Measurements from ENCODE around the gene TUBA1A. TPM values are rescaled to one million over a fixed set of nuclear protein-coding genes. Genes with fewer than 3 reads are reported as not detected.
A peak's percentile ranks its signal among the peaks of the same experiment; 100 is the strongest.

TUBA1A gene
- total RNA-seq: 10 to 100 TPM; 14.7 to 68.0 (median 25.1) TPM

DNA sequence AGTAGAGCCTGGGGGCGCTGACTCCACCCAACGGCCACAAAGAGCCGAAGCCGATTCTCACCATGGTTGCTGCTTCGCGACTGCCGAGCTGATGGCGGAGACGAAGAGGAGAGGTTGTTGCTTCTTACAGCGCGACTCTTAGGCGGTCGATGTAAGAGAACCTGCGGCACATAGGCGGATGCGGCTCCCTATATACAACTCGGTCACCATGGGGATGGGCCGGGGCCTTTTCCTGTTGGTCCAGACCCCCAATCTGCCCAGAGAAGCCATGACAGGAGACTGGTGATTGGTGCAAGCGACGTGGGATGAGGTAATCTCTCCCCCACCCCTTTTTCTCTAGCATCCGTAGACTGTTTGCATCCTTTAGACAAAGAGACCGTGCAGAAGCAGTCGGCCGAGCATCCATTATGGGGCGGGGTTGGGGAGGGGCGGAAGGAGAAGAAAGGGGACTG is at the start of gene TUBA1A:
TSS of gene TUBA1A (minus strand) at position 165 of the 452 bp plus-strand sequence. CDS start at position 64, 101 bp downstream.
- peaks cover 7 to 8% (median 7%) of the 10 kb centered on the region in 3 donors for H3K27me3 ChIP-seq
- ATAC-seq: peak; percentile 79 to 90
- H3K36me3 ChIP-seq: peaks cover 0 to 5% of the 10 kb centered on the region in 2 donors
- intact Hi-C loops (cut with DNase I; ENCODE audit: low total_unique reads) (loop anchor here (1.0 to 2.0 kb wide), 3 partner anchors 12 to 56 kb away; no protein-coding TSS in a partner anchor), in situ Hi-C loops (cut with MboI; ENCODE audit: low sequenced_read_pairs in 4 of 4) (no loop called here)
- H3K4me1 ChIP-seq: peaks cover 8 to 14% of the 10 kb centered on the region in 2 donors
- peak within 1 kb of the TSS; percentile 67 to 93 (median 78) for H3K4me3 ChIP-seq
- H3K27ac ChIP-seq: peak within 1 kb of the TSS; percentile 80 to 86 (median 84)
- TF ChIP-seq, protein P1, sequence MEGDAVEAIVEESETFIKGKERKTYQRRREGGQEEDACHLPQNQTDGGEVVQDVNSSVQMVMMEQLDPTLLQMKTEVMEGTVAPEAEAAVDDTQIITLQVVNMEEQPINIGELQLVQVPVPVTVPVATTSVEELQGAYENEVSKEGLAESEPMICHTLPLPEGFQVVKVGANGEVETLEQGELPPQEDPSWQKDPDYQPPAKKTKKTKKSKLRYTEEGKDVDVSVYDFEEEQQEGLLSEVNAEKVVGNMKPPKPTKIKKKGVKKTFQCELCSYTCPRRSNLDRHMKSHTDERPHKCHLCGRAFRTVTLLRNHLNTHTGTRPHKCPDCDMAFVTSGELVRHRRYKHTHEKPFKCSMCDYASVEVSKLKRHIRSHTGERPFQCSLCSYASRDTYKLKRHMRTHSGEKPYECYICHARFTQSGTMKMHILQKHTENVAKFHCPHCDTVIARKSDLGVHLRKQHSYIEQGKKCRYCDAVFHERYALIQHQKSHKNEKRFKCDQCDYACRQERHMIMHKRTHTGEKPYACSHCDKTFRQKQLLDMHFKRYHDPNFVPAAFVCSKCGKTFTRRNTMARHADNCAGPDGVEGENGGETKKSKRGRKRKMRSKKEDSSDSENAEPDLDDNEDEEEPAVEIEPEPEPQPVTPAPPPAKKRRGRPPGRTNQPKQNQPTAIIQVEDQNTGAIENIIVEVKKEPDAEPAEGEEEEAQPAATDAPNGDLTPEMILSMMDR (IDR thresholded peaks at IDR 0.05 in 4 of 5, conservative IDR thresholded peaks at IDR 0.05 in 1 of 5): no peak
- peak; percentile 51 to 82 for TF ChIP-seq POLR2A (IDR thresholded peaks at IDR 0.05)
- no peaks in the 10 kb centered on the region for H3K9me3 ChIP-seq
- DNase-seq: peak; percentile 77 to 78

DNA sequence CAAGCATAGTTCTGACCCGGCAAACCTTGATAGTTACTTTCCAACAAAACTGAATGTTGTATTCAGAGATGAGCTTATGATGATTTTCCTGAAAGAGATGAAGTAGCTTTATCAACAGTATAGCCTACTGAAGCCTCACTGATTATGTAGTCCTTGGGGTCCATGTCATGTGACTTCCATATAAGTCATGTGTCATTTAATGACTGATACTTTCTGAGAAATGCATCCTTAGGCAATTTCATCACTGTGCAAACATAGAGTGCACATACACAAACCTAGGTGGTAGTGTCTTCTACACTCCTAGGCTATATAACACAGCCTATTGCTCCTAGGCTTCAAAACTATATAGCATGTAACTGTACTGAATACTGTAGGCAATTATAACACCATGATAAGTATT is 47.5 kb upstream of the TUBA1A start:
- DNase-seq: no peak
- Histone ChIP-seq H3K27me3 (no peaks in the 10 kb centered on the region), H3K4me3 (no peak overlapping the region), H3K27ac (no peak overlapping the region), H3K36me3 (no peaks in the 10 kb centered on the region), H3K9me3 (no peaks in the 10 kb centered on the region), H3K4me1 (peaks cover 11 to 13% of the 10 kb centered on the region in 2 donors)
- in situ Hi-C loops (cut with MboI; ENCODE audit: low sequenced_read_pairs in 4 of 4): loop anchor here in 3 of 4 donors (10.0 to 25.0 kb wide), 3 partner anchors 149 to 172 kb away; partner anchors contain the start of genes DHH (in 1 of the 3), KMT2D (in 1 of the 3) and RHEBL1 (in 1 of the 3)
- intact Hi-C loops (cut with DNase I; ENCODE audit: low total_unique reads): no loop called here
- no peak for ATAC-seq
- TF ChIP-seq, protein P1 (IDR thresholded peaks at IDR 0.05 in 4 of 5, conservative IDR thresholded peaks at IDR 0.05 in 1 of 5): no peak

DNA sequence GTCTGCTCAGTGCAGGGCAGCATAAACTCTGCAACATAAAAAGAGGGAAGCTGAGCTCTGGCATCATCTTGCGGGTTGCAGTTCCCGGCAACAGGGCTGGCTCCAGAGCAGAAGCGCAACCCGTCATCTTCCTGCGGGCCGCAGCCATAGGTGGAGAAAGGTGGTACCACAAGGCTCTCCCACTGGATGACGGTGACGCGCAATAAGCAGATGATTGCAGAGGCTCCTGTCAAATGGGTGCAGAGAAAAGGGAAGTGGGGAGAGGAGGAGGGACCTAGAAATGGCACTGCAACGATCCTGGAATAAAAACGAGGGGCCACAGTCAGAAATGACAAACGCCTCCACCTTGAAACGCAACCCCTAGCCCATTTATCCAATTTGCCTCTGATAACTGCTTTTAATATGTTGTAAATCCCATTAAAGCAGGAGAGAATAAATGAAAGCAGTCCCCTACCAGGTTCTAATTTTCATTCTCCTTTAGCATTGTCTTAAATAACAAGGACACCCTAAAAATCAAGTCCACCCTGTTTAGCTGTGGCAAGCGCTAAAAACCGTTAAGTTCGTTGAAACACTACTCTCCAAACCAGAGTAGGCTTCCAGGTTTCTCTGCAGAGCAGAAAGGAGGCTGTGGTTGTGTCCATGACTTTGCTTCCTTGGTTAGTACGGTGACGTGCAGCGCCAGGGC is 45.1 kb upstream of the TUBA1A start:
- DNase-seq (peak in 1 of 2 donors; percentile 27), ATAC-seq (no peak)
- H3K4me1 ChIP-seq: peaks cover 11 to 13% of the 10 kb centered on the region in 2 donors
- peak overlapping the region; percentile 61 to 78 (median 64) for H3K4me3 ChIP-seq
- intact Hi-C loops (cut with DNase I; ENCODE audit: low total_unique reads): loop anchor here (1.0 to 2.0 kb wide), 3 partner anchors 45 to 171 kb away; partner anchors contain the start of genes TUBA1A and TUBA1B
- in situ Hi-C loops (cut with MboI; ENCODE audit: low sequenced_read_pairs in 4 of 4): loop anchor here in 3 of 4 donors (10.0 to 25.0 kb wide), 3 partner anchors 147 to 169 kb away; partner anchors contain the start of genes DHH (in 1 of the 3), KMT2D (in 1 of the 3) and RHEBL1 (in 1 of the 3)
- H3K27me3 ChIP-seq: no peaks in the 10 kb centered on the region
- H3K36me3 ChIP-seq: no peaks in the 10 kb centered on the region
- TF ChIP-seq, protein P1 (IDR thresholded peaks at IDR 0.05 in 4 of 5, conservative IDR thresholded peaks at IDR 0.05 in 1 of 5): no peak
- no peak for TF ChIP-seq POLR2A (IDR thresholded peaks at IDR 0.05)
- no peaks in the 10 kb centered on the region for H3K9me3 ChIP-seq
- peak overlapping the region; percentile 79 to 91 (median 83) for H3K27ac ChIP-seq

DNA sequence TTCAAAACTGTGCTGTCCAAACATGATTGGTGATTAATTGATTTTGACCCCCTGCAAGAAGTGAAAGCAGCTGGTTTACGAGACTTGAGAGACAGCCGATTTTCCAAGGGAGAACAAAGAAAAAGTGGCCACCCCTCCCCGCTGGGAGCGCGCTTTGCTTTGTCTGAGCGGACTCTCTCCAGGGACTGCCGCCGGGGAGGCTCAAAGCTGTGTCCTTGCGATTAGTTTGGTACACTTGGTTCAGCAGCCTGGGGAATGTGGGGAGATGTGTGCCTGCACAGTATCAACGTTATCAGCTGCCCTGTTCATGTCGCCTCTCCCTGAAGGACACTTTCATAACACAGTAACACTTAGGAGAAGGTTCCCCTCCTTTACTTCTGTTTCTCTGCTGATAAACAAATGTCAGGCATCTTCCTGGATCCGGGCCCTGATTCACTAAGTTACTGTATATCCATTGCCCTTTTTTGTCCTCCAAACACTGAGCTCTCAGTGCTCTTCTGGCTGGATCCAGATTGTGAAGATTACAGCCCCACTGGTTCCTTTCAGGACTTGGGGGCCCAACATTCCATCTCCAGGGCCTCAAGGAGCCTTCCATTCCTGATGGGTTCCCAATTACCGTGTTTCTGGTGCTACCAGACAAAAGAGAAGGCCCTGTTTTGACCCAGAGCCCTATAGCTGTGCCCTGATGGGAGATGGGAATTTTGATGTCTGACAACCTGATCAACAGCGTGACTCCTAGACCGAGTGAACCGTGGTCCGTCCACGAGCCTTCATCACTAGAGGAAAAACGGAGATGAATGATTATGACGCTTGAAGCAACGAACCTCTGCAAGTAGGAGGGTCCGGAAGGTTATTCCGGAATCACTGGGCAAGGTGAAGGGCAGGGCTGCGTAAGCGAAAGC is 44.3 kb upstream of the TUBA1A start:
- in situ Hi-C loops (cut with MboI; ENCODE audit: low sequenced_read_pairs in 4 of 4): loop anchor here in 3 of 4 donors (10.0 to 25.0 kb wide), 3 partner anchors 146 to 168 kb away; partner anchors contain the start of genes DHH (in 1 of the 3), KMT2D (in 1 of the 3) and RHEBL1 (in 1 of the 3)
- intact Hi-C loops (cut with DNase I; ENCODE audit: low total_unique reads): no loop called here
- peak overlapping the region; percentile 35 to 44 (median 38) for H3K27ac ChIP-seq
- peak overlapping the region in 2 of 4 donors; percentile 2 to 22 for H3K4me3 ChIP-seq
- TF ChIP-seq POLR2A (IDR thresholded peaks at IDR 0.05): no peak
- TF ChIP-seq, protein P1 (IDR thresholded peaks at IDR 0.05 in 4 of 5, conservative IDR thresholded peaks at IDR 0.05 in 1 of 5): no peak
- H3K27me3 ChIP-seq: no peaks in the 10 kb centered on the region
- no peaks in the 10 kb centered on the region for H3K36me3 ChIP-seq
- DNase-seq (peak in 1 of 2 donors; percentile 17), ATAC-seq (no peak)
- H3K4me1 ChIP-seq: peaks cover 11 to 13% of the 10 kb centered on the region in 2 donors
- H3K9me3 ChIP-seq: no peaks in the 10 kb centered on the region

Data from gastrocnemius medialis (tissue), 4 donors.